RWPE1 (cell line): ENCODE measurements around the gene ATE1.

Source experiments
- CTCF ChIA-PET: fragments of 350-600 bp; sonication (Branson Sonifier 250); formaldehyde crosslinking; extraction: SDS; loops from one replicate; lab custom pipeline; 2021; lab: Yijun Ruan, JAX
- POLR2A ChIA-PET: fragments of 400-600 bp; formaldehyde crosslinking; extraction: SDS; loops from one replicate; lab custom pipeline; 2020; ENCODE audit warnings: antibody characterized with exemption; ENCODE audit not compliant: low non-redundant PET; lab: Yijun Ruan, JAX
- DNase-seq: peaks from one replicate; pipeline ENCODE4 v3.0.0; 2012; ENCODE audit warnings: low spot score
- H3K27ac ChIP-seq: fragments of 450-650 bp; 2 replicates; pipeline ENCODE4 v1.5.1; 2017
- TF ChIP-seq, protein P1 (sequence below): fragments of 450-650 bp; conservative IDR thresholded peaks from 2 replicates; pipeline ENCODE4 v1.5.1; 2017; ENCODE audit warnings: low read depth, mild to moderate bottlenecking

Gene ATE1

DNA sequence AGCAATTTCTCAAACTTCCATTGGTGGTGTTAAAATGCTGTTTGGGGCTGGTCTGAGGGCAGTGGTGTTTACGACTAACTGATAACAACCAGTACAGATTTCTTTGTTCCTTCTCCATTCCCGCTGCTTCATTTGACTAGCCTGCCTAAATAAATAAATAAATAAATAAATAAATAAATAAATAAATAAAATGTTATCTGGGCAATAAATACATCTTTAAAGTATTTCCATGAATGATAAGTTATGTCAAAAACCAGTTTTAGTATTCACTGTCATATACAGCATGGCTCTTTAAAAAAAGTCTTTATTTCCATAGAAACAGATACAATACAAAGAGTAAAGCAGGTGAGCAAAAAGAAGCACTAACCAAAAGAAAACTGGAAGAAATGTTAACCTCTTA, 81.3 kb downstream of the ATE1 start:
- no peak for DNase-seq
- CTCF ChIA-PET = no interaction called here
- TF ChIP-seq, protein P1, sequence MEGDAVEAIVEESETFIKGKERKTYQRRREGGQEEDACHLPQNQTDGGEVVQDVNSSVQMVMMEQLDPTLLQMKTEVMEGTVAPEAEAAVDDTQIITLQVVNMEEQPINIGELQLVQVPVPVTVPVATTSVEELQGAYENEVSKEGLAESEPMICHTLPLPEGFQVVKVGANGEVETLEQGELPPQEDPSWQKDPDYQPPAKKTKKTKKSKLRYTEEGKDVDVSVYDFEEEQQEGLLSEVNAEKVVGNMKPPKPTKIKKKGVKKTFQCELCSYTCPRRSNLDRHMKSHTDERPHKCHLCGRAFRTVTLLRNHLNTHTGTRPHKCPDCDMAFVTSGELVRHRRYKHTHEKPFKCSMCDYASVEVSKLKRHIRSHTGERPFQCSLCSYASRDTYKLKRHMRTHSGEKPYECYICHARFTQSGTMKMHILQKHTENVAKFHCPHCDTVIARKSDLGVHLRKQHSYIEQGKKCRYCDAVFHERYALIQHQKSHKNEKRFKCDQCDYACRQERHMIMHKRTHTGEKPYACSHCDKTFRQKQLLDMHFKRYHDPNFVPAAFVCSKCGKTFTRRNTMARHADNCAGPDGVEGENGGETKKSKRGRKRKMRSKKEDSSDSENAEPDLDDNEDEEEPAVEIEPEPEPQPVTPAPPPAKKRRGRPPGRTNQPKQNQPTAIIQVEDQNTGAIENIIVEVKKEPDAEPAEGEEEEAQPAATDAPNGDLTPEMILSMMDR = no peak
- no peak overlapping the region for H3K27ac ChIP-seq
- POLR2A ChIA-PET = no interaction called here

DNA sequence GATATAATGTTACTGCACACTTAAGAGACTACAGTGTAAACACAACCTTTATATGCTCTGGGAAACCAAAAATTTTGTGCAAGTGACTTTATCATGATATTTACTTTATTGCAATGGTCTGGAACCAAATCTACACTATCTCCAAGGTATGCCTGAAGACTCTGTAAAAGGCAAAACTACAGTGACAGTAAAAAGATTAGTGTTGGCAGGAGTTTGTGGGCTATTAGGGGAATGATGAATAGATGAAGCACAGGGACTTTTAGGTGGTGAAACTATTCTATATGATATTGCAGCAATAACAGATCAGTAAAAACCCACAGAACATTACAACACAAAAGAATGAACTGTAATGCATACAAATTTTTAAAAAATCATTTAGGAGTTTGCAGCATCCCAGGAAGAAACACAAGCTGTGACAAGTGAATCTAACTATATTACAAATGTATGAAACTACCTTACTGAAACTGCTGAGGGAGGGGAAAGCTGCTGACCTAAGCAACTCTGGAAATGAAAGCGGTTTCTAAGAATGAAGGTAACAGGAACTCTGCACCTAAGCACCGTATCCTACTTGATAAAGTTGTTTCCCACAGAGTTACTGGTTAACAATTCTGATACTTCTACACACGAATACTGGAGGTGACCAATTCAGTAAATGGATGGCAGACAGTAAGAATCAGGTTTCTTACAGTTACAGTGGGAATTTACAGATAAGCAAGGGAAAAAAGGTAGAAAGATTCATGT, 82.6 kb downstream of the ATE1 start:
- DNase-seq = no peak
- TF ChIP-seq, protein P1 = no peak
- POLR2A ChIA-PET = interaction anchor here (0.6 kb wide), 1 partner anchor 140 kb away, joined by 7 read pairs; no protein-coding TSS in a partner anchor
- CTCF ChIA-PET = interaction anchor here (0.8 kb wide), 1 partner anchor 9 kb away, joined by 3 read pairs; no protein-coding TSS in a partner anchor
- no peak overlapping the region for H3K27ac ChIP-seq

DNA sequence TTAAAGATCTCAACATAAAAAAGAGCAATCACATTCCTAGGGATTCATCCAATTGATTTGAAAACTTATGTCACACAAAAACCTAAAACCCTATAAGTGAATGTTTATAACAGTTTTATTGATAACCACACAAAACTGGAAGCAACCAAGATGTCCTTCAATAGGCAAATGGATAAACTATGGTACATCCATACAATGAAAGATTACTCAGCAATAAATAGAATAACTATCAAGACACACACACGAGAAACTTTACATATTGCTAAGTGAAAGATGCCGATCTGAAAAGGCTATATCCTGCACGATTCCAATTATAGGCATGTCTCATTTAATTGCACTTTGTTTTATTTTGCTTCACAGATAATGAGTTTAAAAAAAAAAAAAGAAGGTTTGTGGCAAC, 83.3 kb downstream of the ATE1 start:
- no peak overlapping the region for H3K27ac ChIP-seq
- no peak for DNase-seq
- TF ChIP-seq, protein P1 = no peak
- ChIA-PET POLR2A (no interaction called here), CTCF (no interaction called here)

DNA sequence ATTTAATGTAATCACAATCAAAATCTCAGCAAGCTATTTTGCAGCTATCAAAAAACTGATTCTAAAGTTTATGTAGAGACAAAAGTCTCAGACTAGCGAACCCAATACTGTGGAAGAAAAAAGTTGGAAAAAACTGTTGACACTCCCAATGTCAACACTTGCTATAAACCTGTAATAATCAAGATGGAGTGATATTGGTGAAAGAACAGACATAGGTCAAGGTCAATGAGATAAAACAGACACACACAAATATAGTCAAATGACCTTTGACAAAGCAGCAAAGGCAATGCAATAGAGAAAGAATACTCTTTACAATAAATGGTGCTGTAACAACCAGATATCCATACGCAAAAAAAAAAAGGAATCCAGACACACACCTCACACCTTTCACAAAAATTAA, 84.5 kb downstream of the ATE1 start:
- ChIA-PET CTCF (no interaction called here), POLR2A (no interaction called here)
- DNase-seq = no peak
- TF ChIP-seq, protein P1 = no peak
- no peak overlapping the region for H3K27ac ChIP-seq

DNA sequence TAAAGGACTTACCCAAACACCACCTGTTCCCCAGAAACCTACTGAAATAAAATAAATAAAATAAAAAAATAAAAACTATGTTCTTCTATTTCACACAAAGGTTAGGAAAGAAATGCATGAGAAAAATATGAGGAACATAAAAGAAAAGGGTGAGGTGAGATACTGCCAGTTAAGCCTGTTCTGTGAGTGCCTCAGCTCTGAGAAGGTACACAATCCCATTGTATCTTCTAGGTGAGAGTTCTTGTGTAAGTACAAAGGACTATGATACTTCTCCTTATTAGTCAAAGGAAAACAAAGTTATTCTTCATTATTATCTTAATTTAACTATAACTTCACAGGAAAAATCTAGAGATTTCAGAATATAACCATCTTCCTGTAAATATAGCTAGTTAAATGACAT, 86.0 kb downstream of the ATE1 start:
- TF ChIP-seq, protein P1 = no peak
- no peak overlapping the region for H3K27ac ChIP-seq
- DNase-seq = no peak
- ChIA-PET POLR2A (no interaction called here), CTCF (interaction anchor here (0.6 kb wide), 1 partner anchor 337 kb away, joined by 4 read pairs; no protein-coding TSS in a partner anchor)

DNA sequence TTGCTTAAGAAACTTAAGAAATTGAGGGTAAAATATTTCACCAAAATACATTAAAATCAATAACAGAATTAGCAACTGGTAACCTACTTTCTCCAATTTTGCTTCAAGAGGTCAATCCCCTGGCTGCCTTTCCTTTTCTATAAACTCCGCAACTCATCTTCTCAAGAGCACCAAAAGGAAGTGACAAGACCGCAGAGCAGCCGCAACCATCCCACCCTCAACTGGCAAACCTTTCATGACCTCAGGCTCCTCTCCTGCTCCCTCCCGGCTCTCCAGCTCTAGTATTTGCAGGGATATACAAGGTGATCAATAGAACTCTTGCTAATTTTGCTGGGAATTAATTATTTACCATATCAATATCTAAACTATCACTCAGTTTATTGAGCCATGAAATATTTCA, 88.9 kb downstream of the ATE1 start:
- TF ChIP-seq, protein P1 = no peak
- POLR2A ChIA-PET = no interaction called here
- DNase-seq = no peak
- CTCF ChIA-PET = interaction anchor here (0.7 kb wide), 1 partner anchor 48 kb away, joined by 4 read pairs; no protein-coding TSS in a partner anchor
- no peak overlapping the region for H3K27ac ChIP-seq
